Lower leg skin (tissue), 3 donors: ENCODE data around the gene ZBTB7C.

Experiments
- POLR2A ChIP-seq, 2 donors: fragments of 450-650 bp; IDR thresholded peaks; one replicate each; pipeline ENCODE4 v1.6.1; 2016 to 2017; ENCODE audit warnings: antibody characterized with exemption in 2 of 2, mild to moderate bottlenecking in 1 of 2, moderate library complexity in 1 of 2
- TF ChIP-seq, protein P1 (sequence below), 3 donors: fragments of 450-650 bp; IDR thresholded peaks; one replicate each; pipeline ENCODE4 v1.5.1; 2016; ENCODE audit warnings: antibody characterized with exemption in 3 of 3, mild to moderate bottlenecking in 3 of 3, moderate library complexity in 2 of 3

DNA sequence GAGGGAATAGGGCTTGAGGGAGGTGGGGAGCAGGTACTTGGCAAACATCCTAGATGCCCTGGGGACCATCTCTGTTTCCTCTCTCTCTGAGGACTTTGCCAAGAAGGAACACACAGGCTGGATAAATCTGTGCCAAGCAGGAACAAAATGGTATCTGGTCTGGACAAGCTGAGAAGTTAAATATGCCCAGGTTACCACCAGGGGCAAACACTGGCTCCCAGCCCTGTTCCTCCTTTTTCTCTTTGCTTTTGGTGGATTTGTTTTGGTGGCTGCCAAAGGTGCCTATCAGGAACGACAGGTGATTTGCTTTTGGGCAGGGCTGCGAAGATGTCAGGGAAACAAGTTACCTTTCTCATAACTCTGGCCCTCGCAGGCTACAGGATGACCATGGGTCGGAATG, 251.2 kb downstream of the ZBTB7C start:
- TF ChIP-seq, protein P1, sequence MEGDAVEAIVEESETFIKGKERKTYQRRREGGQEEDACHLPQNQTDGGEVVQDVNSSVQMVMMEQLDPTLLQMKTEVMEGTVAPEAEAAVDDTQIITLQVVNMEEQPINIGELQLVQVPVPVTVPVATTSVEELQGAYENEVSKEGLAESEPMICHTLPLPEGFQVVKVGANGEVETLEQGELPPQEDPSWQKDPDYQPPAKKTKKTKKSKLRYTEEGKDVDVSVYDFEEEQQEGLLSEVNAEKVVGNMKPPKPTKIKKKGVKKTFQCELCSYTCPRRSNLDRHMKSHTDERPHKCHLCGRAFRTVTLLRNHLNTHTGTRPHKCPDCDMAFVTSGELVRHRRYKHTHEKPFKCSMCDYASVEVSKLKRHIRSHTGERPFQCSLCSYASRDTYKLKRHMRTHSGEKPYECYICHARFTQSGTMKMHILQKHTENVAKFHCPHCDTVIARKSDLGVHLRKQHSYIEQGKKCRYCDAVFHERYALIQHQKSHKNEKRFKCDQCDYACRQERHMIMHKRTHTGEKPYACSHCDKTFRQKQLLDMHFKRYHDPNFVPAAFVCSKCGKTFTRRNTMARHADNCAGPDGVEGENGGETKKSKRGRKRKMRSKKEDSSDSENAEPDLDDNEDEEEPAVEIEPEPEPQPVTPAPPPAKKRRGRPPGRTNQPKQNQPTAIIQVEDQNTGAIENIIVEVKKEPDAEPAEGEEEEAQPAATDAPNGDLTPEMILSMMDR (IDR thresholded peaks at IDR 0.05): no peak
- TF ChIP-seq POLR2A (IDR thresholded peaks at IDR 0.05): no peak
